ENCODE data around the gene CCDC183. TPM values are rescaled to one million over a fixed set of nuclear protein-coding genes. Genes with fewer than 3 reads are reported as not detected.

Gene CCDC183
- total RNA-seq, 1 donor, result under 0.01 TPM

DNA sequence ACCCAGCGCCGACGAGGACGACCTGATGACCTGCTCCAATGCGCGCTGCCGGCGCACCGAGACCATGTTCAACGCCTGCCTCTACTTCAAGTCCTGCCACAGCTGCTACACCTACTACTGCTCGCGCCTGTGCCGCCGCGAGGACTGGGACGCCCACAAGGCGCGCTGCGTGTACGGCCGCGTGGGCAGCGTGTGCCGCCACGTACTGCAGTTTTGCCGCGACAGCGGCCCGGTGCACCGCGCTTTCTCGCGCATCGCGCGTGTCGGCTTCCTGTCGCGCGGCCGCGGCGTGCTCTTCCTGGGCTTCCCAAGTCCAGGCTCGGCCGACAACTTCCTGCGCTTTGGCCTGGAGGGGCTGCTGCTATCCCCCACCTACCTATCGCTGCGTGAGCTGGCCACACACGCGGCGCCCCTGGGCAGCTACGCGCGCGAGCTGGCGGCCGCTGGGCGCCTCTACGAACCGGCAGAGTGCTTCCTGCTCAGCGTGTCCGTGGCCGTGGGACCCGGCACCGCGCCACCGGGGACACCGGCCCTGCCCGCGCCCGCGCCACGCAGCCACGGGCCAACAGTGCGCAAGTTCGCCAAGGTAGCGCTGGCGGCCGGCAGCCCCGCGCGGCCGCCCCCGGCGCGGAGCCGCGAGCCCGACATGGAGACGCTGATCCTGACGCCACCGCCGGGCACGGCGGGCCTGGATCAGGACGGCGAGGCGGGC lies 50.4 kb downstream of the CCDC183 start:
- H3K4me2 ChIP-seq (ENCODE audit: insufficient read depth, low read length), result no peak overlapping the region
- DNase-seq (ENCODE audit: insufficient read length, low spot score, missing footprints), result no peak
- H2AFZ ChIP-seq (ENCODE audit: low read length), result no peak overlapping the region
- peaks cover 12% of the 10 kb centered on the region for H4K20me1 ChIP-seq (ENCODE audit: insufficient read depth, low read length)
- no peak overlapping the region for H3K4me3 ChIP-seq (ENCODE audit: insufficient read depth, low read length)
- peaks cover 7% of the 10 kb centered on the region for H3K79me2 ChIP-seq (ENCODE audit: insufficient read depth, low read length)
- peaks cover 16% of the 10 kb centered on the region for H3K27me3 ChIP-seq (ENCODE audit: insufficient read depth, low read length)
- no peaks in the 10 kb centered on the region for H3K9me3 ChIP-seq (ENCODE audit: low read depth, low read length)
- H3K27ac ChIP-seq (ENCODE audit: low read depth, low read length), result no peak overlapping the region
- TF ChIP-seq, protein P1, sequence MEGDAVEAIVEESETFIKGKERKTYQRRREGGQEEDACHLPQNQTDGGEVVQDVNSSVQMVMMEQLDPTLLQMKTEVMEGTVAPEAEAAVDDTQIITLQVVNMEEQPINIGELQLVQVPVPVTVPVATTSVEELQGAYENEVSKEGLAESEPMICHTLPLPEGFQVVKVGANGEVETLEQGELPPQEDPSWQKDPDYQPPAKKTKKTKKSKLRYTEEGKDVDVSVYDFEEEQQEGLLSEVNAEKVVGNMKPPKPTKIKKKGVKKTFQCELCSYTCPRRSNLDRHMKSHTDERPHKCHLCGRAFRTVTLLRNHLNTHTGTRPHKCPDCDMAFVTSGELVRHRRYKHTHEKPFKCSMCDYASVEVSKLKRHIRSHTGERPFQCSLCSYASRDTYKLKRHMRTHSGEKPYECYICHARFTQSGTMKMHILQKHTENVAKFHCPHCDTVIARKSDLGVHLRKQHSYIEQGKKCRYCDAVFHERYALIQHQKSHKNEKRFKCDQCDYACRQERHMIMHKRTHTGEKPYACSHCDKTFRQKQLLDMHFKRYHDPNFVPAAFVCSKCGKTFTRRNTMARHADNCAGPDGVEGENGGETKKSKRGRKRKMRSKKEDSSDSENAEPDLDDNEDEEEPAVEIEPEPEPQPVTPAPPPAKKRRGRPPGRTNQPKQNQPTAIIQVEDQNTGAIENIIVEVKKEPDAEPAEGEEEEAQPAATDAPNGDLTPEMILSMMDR (IDR thresholded peaks at IDR 0.05; ENCODE audit: extremely low read depth, low read depth, low read length), result no peak
- H3K36me3 ChIP-seq (ENCODE audit: insufficient read depth, low read length), result peaks cover 12% of the 10 kb centered on the region
- peaks cover 22% of the 10 kb centered on the region for H3K4me1 ChIP-seq (ENCODE audit: insufficient read depth, low read length)

DNA sequence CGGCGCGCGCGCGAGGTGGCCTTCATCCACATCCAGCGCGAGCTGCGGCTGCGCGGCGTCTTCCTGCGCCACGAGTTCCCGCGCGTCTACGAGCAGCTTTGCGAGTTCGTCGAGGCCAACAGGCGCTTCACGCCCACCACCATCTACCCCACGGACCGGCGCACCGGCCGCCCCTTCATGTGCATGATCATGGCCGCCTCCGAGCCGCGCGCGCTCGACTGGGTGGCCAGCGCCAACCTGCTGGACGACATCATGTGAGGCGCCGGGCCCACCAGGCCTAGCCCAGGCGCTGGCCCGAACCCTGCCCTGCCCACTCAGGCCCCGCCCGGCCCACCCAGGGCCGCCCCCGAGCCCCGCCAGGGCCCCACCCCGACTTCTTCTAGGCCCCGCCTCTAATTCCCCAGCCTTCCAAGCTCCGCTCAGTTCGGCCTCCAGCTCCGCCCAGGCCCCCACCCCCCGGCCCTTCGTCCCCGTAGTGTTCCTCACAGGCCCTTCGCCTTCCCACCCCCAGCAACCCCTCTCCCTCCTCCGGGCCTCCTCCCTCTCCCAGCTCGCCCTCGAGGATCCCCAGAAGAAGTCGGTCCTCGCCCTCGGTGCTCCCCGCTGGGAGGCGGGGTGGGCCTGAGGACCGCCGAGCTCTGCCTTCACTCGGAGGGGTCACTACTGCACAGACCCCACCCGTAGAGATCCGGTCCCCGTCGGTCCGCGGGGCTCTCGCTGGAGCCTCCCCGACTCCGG lies 51.1 kb downstream of the CCDC183 start:
- peaks cover 16% of the 10 kb centered on the region for H3K27me3 ChIP-seq (ENCODE audit: insufficient read depth, low read length)
- H4K20me1 ChIP-seq (ENCODE audit: insufficient read depth, low read length), result peaks cover 8% of the 10 kb centered on the region
- no peak for DNase-seq (ENCODE audit: insufficient read length, low spot score, missing footprints)
- peak overlapping the region; percentile 96 for H3K4me2 ChIP-seq (ENCODE audit: insufficient read depth, low read length)
- H3K79me2 ChIP-seq (ENCODE audit: insufficient read depth, low read length), result peaks cover 7% of the 10 kb centered on the region
- no peak overlapping the region for H3K27ac ChIP-seq (ENCODE audit: low read depth, low read length)
- H3K4me1 ChIP-seq (ENCODE audit: insufficient read depth, low read length), result peaks cover 16% of the 10 kb centered on the region
- H3K9me3 ChIP-seq (ENCODE audit: low read depth, low read length), result no peaks in the 10 kb centered on the region
- TF ChIP-seq, protein P1 (IDR thresholded peaks at IDR 0.05; ENCODE audit: extremely low read depth, low read depth, low read length), result no peak
- H3K36me3 ChIP-seq (ENCODE audit: insufficient read depth, low read length), result peaks cover 15% of the 10 kb centered on the region
- H2AFZ ChIP-seq (ENCODE audit: low read length), result no peak overlapping the region
- H3K4me3 ChIP-seq (ENCODE audit: insufficient read depth, low read length), result peak overlapping the region; percentile 91

DNA sequence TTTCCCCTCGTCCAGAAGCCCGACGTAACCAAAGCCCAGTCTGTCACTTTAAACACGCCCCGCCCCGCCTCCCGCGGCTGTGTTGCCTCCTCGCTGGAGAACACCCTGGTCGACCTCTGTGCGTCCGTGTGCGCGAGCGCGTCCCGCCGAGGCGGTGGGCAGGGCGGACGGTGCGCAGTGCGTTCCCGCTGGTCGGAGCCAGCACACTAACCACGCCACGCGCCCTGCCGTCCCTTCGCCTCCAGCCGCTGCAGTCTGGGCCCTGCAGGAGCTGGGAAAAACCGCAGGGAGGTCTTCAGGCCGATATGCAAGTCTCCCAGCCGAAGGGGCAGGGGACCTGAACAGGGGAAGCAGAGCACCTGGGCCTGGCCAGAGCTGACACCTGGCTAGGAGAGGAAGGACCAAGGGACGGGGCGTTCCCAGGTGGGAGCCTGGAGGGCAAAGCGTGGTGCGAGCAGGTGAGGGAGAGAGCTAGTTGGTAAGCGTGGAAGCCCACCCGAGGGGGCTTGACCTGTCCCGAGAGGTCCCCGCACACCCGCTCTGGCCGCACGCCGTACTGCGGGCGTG lies 51.8 kb downstream of the CCDC183 start:
- Histone ChIP-seq H3K27me3 (ENCODE audit: insufficient read depth, low read length) (peaks cover 16% of the 10 kb centered on the region), H4K20me1 (ENCODE audit: insufficient read depth, low read length) (peaks cover 8% of the 10 kb centered on the region), H3K4me1 (ENCODE audit: insufficient read depth, low read length) (peaks cover 13% of the 10 kb centered on the region), H2AFZ (ENCODE audit: low read length) (no peak overlapping the region), H3K27ac (ENCODE audit: low read depth, low read length) (peak overlapping the region; percentile 37), H3K36me3 (ENCODE audit: insufficient read depth, low read length) (peaks cover 15% of the 10 kb centered on the region), H3K4me2 (ENCODE audit: insufficient read depth, low read length) (peak overlapping the region; percentile 96), H3K4me3 (ENCODE audit: insufficient read depth, low read length) (peak overlapping the region; percentile 91), H3K9me3 (ENCODE audit: low read depth, low read length) (no peaks in the 10 kb centered on the region), H3K79me2 (ENCODE audit: insufficient read depth, low read length) (peaks cover 7% of the 10 kb centered on the region)
- TF ChIP-seq, protein P1 (IDR thresholded peaks at IDR 0.05; ENCODE audit: extremely low read depth, low read depth, low read length), result no peak
- peak; percentile 98 for DNase-seq (ENCODE audit: insufficient read length, low spot score, missing footprints)

All from osteoblast (primary cell).